Right atrium auricular region (tissue), 2 donors: ENCODE data around the gene RAC2. TPM values are rescaled to one million over a fixed set of nuclear protein-coding genes. Genes with fewer than 3 reads are reported as not detected.

Experiments
- DNase-seq: peaks from one replicate; pipeline ENCODE4 v3.0.0-alpha.2; 2019; ENCODE audit warnings: low spot score
- H3K27ac ChIP-seq, 2 donors: fragments of 200-600 bp; sonication (generic); 1 replicate in 1 of 2; 2 replicates in 1 of 2; pipeline ENCODE4 v1.5.1; 2016 to 2019
- H3K27me3 ChIP-seq, 2 donors: fragments of 200-600 bp; sonication (generic); one replicate each; pipeline versions ENCODE4 v1.5.1 to v1.6.0; 2017 to 2019
- H3K36me3 ChIP-seq: fragments of 200-600 bp; sonication (generic); one replicate; pipeline ENCODE4 v1.5.1; 2016
- H3K4me1 ChIP-seq, 2 donors: fragments of 200-600 bp; sonication (generic); one replicate each; pipeline versions ENCODE4 v1.5.1 to v1.6.0; 2017 to 2019
- H3K4me3 ChIP-seq, 2 donors: fragments of 200-600 bp; sonication (generic); 1 replicate in 1 of 2; 2 replicates in 1 of 2; pipeline ENCODE4 v1.5.1; 2017 to 2019; ENCODE audit warnings: mild to moderate bottlenecking in 1 of 2, moderate library complexity in 1 of 2
- H3K9me3 ChIP-seq, 2 donors: fragments of 200-600 bp; sonication (generic); one replicate each; pipeline ENCODE4 v1.5.1; 2019
- CTCF ChIP-seq, 2 donors: fragments of 200-600 bp; sonication (generic); IDR thresholded peaks; one replicate each; pipeline ENCODE4 v1.5.1; 2019; ENCODE audit warnings: antibody characterized with exemption in 2 of 2
- total RNA-seq, 2 donors: library from RNA; depleted of rRNA; stranded (reverse); fragments of >200 nt; gene quantifications; one replicate each; pipeline ENCODE4 v1.1.0, GENCODE V29; 2016

RAC2 gene
- total RNA-seq, 2 donors from 2014 or later: 2.9 to 10.3 TPM

- no peak for DNase-seq
- peaks cover 0 to 7% of the 10 kb centered on the region in 2 donors for H3K4me1 ChIP-seq
- TF ChIP-seq CTCF (IDR thresholded peaks at IDR 0.05): no peak
- H3K27me3 ChIP-seq: no peaks in the 10 kb centered on the region
- no peaks in the 10 kb centered on the region for H3K36me3 ChIP-seq
- no peak overlapping the region for H3K4me3 ChIP-seq
- H3K27ac ChIP-seq: no peak overlapping the region
- no peaks in the 10 kb centered on the region for H3K9me3 ChIP-seq
These were observed 18.6 kb downstream of the RAC2 start for GRCh38 chr22:37225481-37225880.

DNA sequence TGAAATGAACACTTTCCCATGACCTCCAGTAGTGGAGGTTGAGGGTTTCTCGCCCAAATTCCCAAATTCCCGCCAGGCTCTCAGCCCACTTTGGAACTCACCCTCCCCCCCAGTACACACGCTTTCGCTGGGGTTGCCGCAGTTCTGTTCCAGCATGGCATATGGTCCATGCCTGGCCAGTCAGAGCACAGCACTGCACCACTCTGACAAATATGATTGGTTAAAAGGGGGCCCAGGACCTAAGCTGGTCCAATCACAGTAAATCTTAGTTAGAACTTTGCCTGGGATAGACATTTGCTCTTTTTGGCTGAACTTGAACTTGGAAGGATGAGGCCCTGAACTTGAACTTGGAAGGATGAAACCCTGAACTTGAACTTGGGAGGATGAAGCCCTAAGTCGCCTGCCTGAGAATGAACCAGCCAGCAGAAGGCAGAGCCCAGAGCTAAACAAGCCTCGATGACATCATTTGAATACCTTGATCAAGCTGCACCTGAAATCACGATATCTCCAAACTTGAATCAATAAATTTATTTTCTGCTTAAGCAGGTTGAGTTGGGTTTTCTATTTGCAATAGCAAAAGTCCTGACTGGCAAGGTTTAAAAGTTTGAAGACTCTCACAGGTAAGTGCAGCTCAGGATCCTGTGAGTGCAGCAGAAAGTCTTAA is 19.2 kb downstream of the RAC2 start:
- Histone ChIP-seq H3K9me3 (no peaks in the 10 kb centered on the region), H3K4me1 (peaks cover 0 to 6% of the 10 kb centered on the region in 2 donors), H3K27ac (no peak overlapping the region), H3K27me3 (no peaks in the 10 kb centered on the region), H3K4me3 (no peak overlapping the region), H3K36me3 (no peaks in the 10 kb centered on the region)
- no peak for DNase-seq
- no peak for TF ChIP-seq CTCF (IDR thresholded peaks at IDR 0.05)

GRCh38 chr22:37223965-37224551 is 20.0 kb downstream of the RAC2 start:
- Histone ChIP-seq H3K4me1 (no peaks in the 10 kb centered on the region), H3K27ac (no peak overlapping the region), H3K9me3 (no peaks in the 10 kb centered on the region), H3K27me3 (no peaks in the 10 kb centered on the region), H3K4me3 (no peak overlapping the region), H3K36me3 (no peaks in the 10 kb centered on the region)
- DNase-seq: no peak
- TF ChIP-seq CTCF (IDR thresholded peaks at IDR 0.05): no peak

DNA sequence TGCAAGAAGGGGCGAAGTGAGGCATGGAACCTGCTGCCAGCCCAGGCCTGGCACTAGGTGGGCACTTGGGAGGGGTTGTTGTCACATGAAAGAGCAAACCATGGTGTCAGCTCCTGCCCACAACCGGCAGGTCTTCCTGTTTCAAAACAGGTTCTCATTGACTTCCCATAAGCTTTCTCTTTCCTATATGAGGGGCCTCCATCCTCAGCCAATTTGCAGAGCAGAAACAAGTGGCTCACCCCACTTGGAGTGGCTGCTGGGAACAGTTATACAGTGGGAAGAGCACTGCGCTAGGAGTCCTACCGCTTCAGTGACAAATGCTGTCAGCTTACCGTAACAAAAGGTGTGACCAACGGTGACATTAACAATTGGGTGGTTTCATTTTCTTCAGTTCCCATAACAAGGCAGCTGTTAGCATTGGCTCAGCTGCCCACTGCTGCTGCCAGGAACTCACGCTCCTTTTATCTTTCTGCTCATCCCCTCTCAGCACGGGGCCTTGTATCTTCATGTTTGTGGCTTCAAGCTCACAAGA is 21.6 kb downstream of the RAC2 start:
- Histone ChIP-seq H3K9me3 (no peaks in the 10 kb centered on the region), H3K4me3 (no peak overlapping the region), H3K27me3 (no peaks in the 10 kb centered on the region), H3K4me1 (no peaks in the 10 kb centered on the region), H3K27ac (no peak overlapping the region), H3K36me3 (no peaks in the 10 kb centered on the region)
- DNase-seq: no peak
- no peak for TF ChIP-seq CTCF (IDR thresholded peaks at IDR 0.05)

DNA sequence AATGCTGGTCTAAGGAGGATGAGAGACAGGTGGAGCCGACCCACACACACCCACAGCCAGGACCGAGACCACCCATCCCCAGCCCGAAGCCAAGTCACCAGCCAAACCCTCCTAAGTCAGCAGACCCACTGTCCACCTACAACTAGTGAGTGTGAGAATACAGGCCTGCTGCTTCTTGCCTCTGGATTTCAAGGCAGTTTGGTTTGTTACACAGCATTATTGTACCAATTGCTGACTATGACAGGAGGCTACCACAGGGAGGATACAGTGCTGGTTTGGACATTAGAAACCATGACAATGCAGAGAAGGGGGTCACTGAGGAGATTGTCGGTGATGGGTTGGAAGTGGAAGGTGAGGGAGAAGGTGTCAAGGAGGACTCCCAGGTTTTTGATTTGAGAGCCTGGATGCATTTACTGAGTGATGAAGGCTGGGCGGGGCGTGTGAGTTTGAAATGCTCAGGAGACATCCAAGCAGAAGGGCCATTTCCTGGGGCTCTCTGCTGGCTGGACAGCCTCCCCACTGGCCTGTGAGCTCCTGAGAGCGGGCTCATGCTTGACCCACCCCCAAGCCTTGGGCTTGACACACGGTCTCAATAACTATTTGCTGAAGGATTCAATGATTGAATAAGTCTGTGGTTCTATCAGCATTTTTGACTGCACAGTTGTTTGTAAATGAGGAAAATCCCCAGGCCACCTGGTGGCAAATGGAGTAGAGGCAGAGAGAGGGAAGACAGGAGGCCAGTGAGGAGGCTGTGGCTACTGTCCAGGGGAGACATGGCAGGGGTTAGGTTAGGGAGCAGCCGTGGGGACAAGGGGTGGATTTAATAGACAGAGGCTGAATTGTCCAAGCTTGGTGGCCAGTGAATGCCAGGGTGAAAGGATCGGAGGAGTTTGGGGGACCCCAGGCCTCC is 22.4 kb downstream of the RAC2 start:
- H3K9me3 ChIP-seq: no peaks in the 10 kb centered on the region
- H3K36me3 ChIP-seq: no peaks in the 10 kb centered on the region
- no peak for TF ChIP-seq CTCF (IDR thresholded peaks at IDR 0.05)
- DNase-seq: no peak
- no peak overlapping the region for H3K27ac ChIP-seq
- no peak overlapping the region for H3K4me3 ChIP-seq
- no peaks in the 10 kb centered on the region for H3K27me3 ChIP-seq
- no peaks in the 10 kb centered on the region for H3K4me1 ChIP-seq
